H1 (cell line): ENCODE data around the gene MUC2.

Source experiments
- BCL11A ChIP-seq, 2 experiments: IDR thresholded peaks; one replicate each; pipeline ENCODE4 v1.6.1; 2011; ENCODE audit warnings: low read depth in 2 of 2, low read length in 2 of 2, mild to moderate bottlenecking in 2 of 2
- CTCF ChIP-seq, 3 experiments: IDR thresholded peaks; 1 replicate in 2 of 3; 2 replicates in 1 of 3; pipeline versions ENCODE4 v1.5.1 to v1.6.1; 2011; ENCODE audit warnings: low read length in 3 of 3, mild to moderate bottlenecking in 3 of 3, inconsistent platforms in 2 of 3, low read depth in 1 of 3, moderate library complexity in 1 of 3; ENCODE audit not compliant: insufficient read depth in 1 of 3; ENCODE audit errors: control extremely low read depth in 1 of 3
- POLR2A ChIP-seq, 2 experiments: IDR thresholded peaks; 1 replicate in 1 of 2; 2 replicates in 1 of 2; pipeline ENCODE4 v1.6.1; 2011; ENCODE audit warnings: low read depth in 2 of 2, low read length in 2 of 2, mild to moderate bottlenecking in 2 of 2; ENCODE audit errors: control extremely low read depth in 1 of 2
- POLR2AphosphoS5 ChIP-seq: IDR thresholded peaks from 2 replicates; pipeline ENCODE4 v1.6.1; 2011; ENCODE audit warnings: low read depth, low read length
- ZNF274 ChIP-seq: IDR thresholded peaks from 2 replicates; pipeline ENCODE4 v1.7.0; 2012; ENCODE audit warnings: low read length, borderline replicate concordance; ENCODE audit errors: extremely low read depth

- TF ChIP-seq POLR2AphosphoS5 (no peak), BCL11A (IDR thresholded peaks at IDR 0.05; ENCODE audit: low read depth in 2 of 2, low read length in 2 of 2) (no peak), ZNF274 (no peak), POLR2A (IDR thresholded peaks at IDR 0.05; ENCODE audit: control extremely low read depth in 1 of 2, low read depth in 2 of 2, low read length in 2 of 2) (no peak), CTCF (IDR thresholded peaks at IDR 0.05; ENCODE audit: control extremely low read depth in 1 of 3, insufficient read depth in 1 of 3, low read depth in 1 of 3, low read length in 3 of 3) (no peak)
Observed at GRCh38 chr11:1102996-1103395, 28.3 kb downstream of the MUC2 start.
